ENCODE measurements around the gene KISS1.

Gene KISS1

GRCh38 chr1:204205486-204205885, 9.2 kb upstream of the KISS1 start:
- TF ChIP-seq SUZ12 (IDR thresholded peaks at IDR 0.05) (no peak), ZNF384 (IDR thresholded peaks at IDR 0.05) (no peak), LEF1 (IDR thresholded peaks at IDR 0.05; ENCODE audit: borderline replicate concordance) (no peak), ELF4 (IDR thresholded peaks at IDR 0.05) (no peak), SP1 (IDR thresholded peaks at IDR 0.05) (no peak), PKNOX1 (IDR thresholded peaks at IDR 0.05) (no peak), ARNT (IDR thresholded peaks at IDR 0.05) (no peak), FOXK2 (IDR thresholded peaks at IDR 0.05) (no peak), BHLHE40 (IDR thresholded peaks at IDR 0.05; ENCODE audit: borderline replicate concordance) (no peak)
- no peak for DNase-seq (ENCODE audit: extremely low spot score)
- CTCF ChIA-PET, result interaction anchor here (0.5 to 2.3 kb wide), 5 partner anchors 9 to 137 kb away, joined by 3 to 18 read pairs (median 4); partner anchors contain the start of gene GOLT1A
- POLR2A ChIA-PET, result no interaction called here

DNA sequence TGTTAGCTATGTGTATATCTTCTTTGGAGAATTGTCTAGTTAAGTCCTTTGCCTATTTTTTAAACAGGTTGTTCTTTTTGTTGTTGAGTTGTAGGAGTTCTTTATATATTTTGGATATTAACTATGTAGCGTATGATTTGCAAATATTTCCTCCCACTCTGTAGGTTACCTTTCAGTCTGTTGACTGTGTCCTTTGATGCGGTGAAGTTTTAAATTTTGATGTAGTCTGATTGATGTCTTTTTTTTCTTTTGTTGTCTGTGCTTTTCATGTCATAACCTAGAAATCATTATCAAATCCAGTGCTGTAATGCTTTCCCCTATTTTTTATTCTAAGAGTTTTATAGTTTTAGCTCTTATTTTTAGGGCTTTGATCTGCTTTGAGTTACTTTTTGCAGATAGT, 8.7 kb upstream of the KISS1 start:
- ChIA-PET CTCF (interaction anchor here (0.6 to 1.2 kb wide), 3 partner anchors 9 to 354 kb away, joined by 3 to 4 read pairs (median 4); partner anchors contain the start of gene GOLT1A), POLR2A (no interaction called here)
- no peak for TF ChIP-seq CTBP1 (IDR thresholded peaks at IDR 0.05; ENCODE audit: borderline replicate concordance)
- no peak for TF ChIP-seq BHLHE40 (IDR thresholded peaks at IDR 0.05; ENCODE audit: borderline replicate concordance)
- TF ChIP-seq FOXM1 (IDR thresholded peaks at IDR 0.05; ENCODE audit: borderline replicate concordance), result no peak
- no peak for TF ChIP-seq SP1 (IDR thresholded peaks at IDR 0.05)
- no peak for TF ChIP-seq L3MBTL2 (conservative IDR thresholded peaks at IDR 0.05)
- no peak for TF ChIP-seq LEF1 (IDR thresholded peaks at IDR 0.05; ENCODE audit: borderline replicate concordance)
- TF ChIP-seq FOXK2 (IDR thresholded peaks at IDR 0.05), result no peak
- no peak for TF ChIP-seq ZNF384 (IDR thresholded peaks at IDR 0.05)
- TF ChIP-seq SUZ12 (IDR thresholded peaks at IDR 0.05), result no peak
- no peak for TF ChIP-seq TARDBP (IDR thresholded peaks at IDR 0.05)
- TF ChIP-seq NFRKB (IDR thresholded peaks at IDR 0.05), result no peak
- no peak for DNase-seq (ENCODE audit: extremely low spot score)

DNA sequence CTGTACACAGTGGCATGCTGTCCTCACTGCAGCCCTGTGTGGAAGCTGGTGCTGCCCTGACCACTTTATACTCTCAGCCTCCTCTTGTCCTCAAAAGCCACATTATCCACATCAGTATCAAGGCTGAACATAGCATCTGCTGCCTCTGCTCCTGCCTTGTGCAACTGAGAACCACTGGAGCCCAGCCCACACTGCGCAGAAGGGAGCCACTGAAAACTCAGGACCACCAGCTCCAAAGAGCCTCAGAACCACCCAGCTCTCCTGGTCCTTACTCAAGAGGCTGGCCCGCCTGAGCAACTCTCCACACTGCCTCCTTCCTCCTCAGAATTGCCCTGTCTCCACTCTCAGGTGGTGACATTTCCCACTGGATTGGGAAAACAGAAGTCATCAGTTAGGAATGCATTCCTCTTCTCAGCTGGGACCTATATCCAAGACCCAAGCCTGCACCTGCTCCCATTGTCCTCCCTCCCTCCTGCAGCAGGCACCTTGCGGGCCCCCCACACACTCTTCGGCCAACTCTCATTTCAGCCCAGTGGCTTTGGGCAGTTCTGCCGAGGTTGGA, 7.0 kb upstream of the KISS1 start:
- ChIA-PET CTCF (interaction anchor here (1.0 kb wide), 1 partner anchor 41 kb away, joined by 3 read pairs; no protein-coding TSS in a partner anchor), POLR2A (no interaction called here)
- DNase-seq (ENCODE audit: extremely low spot score), result no peak
- TF ChIP-seq CTBP1 (IDR thresholded peaks at IDR 0.05; ENCODE audit: borderline replicate concordance) (no peak), ARNT (IDR thresholded peaks at IDR 0.05) (no peak), PKNOX1 (IDR thresholded peaks at IDR 0.05) (no peak), NFRKB (IDR thresholded peaks at IDR 0.05) (no peak), FOXK2 (IDR thresholded peaks at IDR 0.05) (no peak), BHLHE40 (IDR thresholded peaks at IDR 0.05; ENCODE audit: borderline replicate concordance) (no peak), FOXM1 (IDR thresholded peaks at IDR 0.05; ENCODE audit: borderline replicate concordance) (no peak), L3MBTL2 (conservative IDR thresholded peaks at IDR 0.05) (no peak), SP1 (IDR thresholded peaks at IDR 0.05) (no peak), ZNF384 (IDR thresholded peaks at IDR 0.05) (no peak), SUZ12 (IDR thresholded peaks at IDR 0.05) (no peak), TARDBP (IDR thresholded peaks at IDR 0.05) (no peak), HDGF (IDR thresholded peaks at IDR 0.05; ENCODE audit: borderline replicate concordance) (no peak), ELF4 (IDR thresholded peaks at IDR 0.05) (no peak), FOXA1 (IDR thresholded peaks at IDR 0.05) (no peak), LEF1 (IDR thresholded peaks at IDR 0.05; ENCODE audit: borderline replicate concordance) (no peak)

- CTCF ChIA-PET, result no interaction called here
- POLR2A ChIA-PET, result no interaction called here
- no peak for TF ChIP-seq SUZ12 (IDR thresholded peaks at IDR 0.05)
- DNase-seq (ENCODE audit: extremely low spot score), result no peak
These were observed 6.2 kb upstream of the KISS1 start for GRCh38 chr1:204202481-204202880.

DNA sequence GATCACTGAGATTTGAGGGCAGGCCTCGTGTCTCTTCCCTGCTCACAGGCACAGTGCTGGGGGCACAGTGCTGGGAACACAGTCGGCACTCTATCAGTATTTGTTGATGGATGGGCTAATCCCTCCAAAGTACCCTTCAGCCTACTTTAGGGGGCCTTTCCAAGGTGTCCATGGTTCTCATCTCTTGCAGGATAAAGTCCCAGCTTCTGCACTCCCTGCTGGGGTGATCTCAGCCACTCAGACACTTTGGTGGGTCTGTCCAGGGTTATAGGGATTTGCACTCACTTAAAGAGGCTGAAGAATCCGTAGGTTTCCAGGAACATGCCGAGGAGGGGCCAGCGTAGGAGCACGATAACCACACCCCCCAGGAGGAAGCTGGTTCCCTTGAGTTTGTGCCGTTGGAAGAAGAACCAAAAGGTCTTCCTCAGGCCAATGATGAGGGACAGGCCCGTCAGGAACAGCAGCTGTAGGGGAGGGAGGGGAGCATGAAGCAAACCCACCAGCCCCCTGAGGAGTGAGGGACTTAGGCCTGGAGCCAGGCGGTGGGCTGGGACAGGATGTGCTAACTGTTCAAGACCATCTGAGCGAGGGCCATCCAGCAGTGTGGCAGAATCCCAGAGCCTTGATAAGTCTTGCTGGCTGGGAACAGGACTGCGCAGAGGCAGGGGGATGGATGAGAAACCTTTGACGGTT, 5.2 kb upstream of the KISS1 start:
- POLR2A ChIA-PET, result no interaction called here
- no peak for DNase-seq (ENCODE audit: extremely low spot score)
- no peak for TF ChIP-seq HDGF (IDR thresholded peaks at IDR 0.05; ENCODE audit: borderline replicate concordance)
- TF ChIP-seq ARNT (IDR thresholded peaks at IDR 0.05), result no peak
- TF ChIP-seq LEF1 (IDR thresholded peaks at IDR 0.05; ENCODE audit: borderline replicate concordance), result no peak
- TF ChIP-seq FOXA1 (IDR thresholded peaks at IDR 0.05), result no peak
- TF ChIP-seq CTBP1 (IDR thresholded peaks at IDR 0.05; ENCODE audit: borderline replicate concordance), result no peak
- TF ChIP-seq SP1 (IDR thresholded peaks at IDR 0.05), result no peak
- TF ChIP-seq SUZ12 (IDR thresholded peaks at IDR 0.05), result no peak
- TF ChIP-seq FOXK2 (IDR thresholded peaks at IDR 0.05), result no peak
- no peak for TF ChIP-seq ELF4 (IDR thresholded peaks at IDR 0.05)
- no peak for TF ChIP-seq NFRKB (IDR thresholded peaks at IDR 0.05)
- TF ChIP-seq FOXM1 (IDR thresholded peaks at IDR 0.05; ENCODE audit: borderline replicate concordance), result no peak
- TF ChIP-seq PKNOX1 (IDR thresholded peaks at IDR 0.05), result no peak
- CTCF ChIA-PET, result no interaction called here

DNA sequence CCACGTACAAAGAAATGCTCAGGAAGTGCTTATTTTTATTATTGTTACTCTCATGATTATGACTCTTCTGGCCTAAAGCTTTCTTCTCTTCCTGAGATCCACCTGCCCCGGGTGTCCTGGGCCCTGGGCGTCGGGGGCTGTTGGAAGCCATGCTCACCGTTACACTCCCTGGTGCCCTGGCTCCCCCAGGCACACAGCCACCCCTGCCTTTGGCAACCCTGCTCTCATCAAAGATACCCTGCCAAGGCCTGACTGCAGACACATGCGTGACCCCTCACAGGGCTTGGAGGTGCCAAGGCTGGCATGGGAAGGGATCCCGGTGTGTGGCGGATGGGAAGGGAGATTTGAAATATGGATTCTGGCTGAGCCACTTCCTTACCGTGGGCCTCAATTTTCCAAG, 3.3 kb upstream of the KISS1 start:
- no peak for DNase-seq (ENCODE audit: extremely low spot score)
- TF ChIP-seq ZNF384 (IDR thresholded peaks at IDR 0.05), result no peak
- TF ChIP-seq FOXM1 (IDR thresholded peaks at IDR 0.05; ENCODE audit: borderline replicate concordance), result no peak
- TF ChIP-seq HDGF (IDR thresholded peaks at IDR 0.05; ENCODE audit: borderline replicate concordance), result no peak
- TF ChIP-seq NFRKB (IDR thresholded peaks at IDR 0.05), result no peak
- no peak for TF ChIP-seq TARDBP (IDR thresholded peaks at IDR 0.05)
- TF ChIP-seq BHLHE40 (IDR thresholded peaks at IDR 0.05; ENCODE audit: borderline replicate concordance), result no peak
- no peak for TF ChIP-seq ELF4 (IDR thresholded peaks at IDR 0.05)
- no peak for TF ChIP-seq ARNT (IDR thresholded peaks at IDR 0.05)
- no peak for TF ChIP-seq L3MBTL2 (conservative IDR thresholded peaks at IDR 0.05)
- no peak for TF ChIP-seq PKNOX1 (IDR thresholded peaks at IDR 0.05)
- TF ChIP-seq FOXK2 (IDR thresholded peaks at IDR 0.05), result no peak
- ChIA-PET CTCF (interaction anchor here (4.0 kb wide), 1 partner anchor 7 kb away, joined by 19 read pairs; no protein-coding TSS in a partner anchor), POLR2A (no interaction called here)

Data from HEK293T (cell line).